Skin epidermis (tissue), 12 donors: ENCODE measurements around the gene SEMA5B.

ENCODE experiments used
- H3K27ac ChIP-seq, 21 experiments: fragments of 200-600 bp; sonication (generic) in 11 of 21; one replicate each; pipeline ENCODE4 v1.5.0; 2020; ENCODE audit warnings: mild to moderate bottlenecking in 3 of 21, inconsistent platforms in 2 of 21, moderate library complexity in 2 of 21
- H3K4me3 ChIP-seq, 7 experiments: fragments of 200-600 bp; sonication (generic) in 2 of 7; one replicate each; pipeline ENCODE4 v1.5.0; 2020; ENCODE audit warnings: inconsistent platforms in 2 of 7, mild to moderate bottlenecking in 2 of 7, moderate library complexity in 1 of 7

SEMA5B gene

DNA sequence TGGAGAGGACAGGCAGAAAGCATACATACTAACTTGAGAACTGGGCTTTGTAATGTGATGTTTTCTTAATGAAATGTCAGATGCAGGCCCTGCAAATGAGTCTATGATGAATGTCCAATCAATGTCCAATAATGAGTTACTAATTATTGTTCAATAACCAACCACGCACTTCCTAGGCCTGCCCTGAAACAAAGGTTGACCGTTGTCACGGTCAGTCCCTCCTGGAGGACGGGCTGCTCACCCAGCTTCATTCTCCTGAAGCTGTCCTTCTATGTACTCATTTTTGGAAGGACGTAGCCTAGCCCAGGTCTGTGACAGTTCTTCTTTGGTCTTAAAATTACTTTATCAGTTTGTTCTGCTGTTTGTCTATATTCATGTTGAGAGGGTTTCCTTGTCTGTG is 30.9 kb upstream of the SEMA5B start:
- H3K27ac ChIP-seq, result no peak overlapping the region
- no peak overlapping the region for H3K4me3 ChIP-seq

DNA sequence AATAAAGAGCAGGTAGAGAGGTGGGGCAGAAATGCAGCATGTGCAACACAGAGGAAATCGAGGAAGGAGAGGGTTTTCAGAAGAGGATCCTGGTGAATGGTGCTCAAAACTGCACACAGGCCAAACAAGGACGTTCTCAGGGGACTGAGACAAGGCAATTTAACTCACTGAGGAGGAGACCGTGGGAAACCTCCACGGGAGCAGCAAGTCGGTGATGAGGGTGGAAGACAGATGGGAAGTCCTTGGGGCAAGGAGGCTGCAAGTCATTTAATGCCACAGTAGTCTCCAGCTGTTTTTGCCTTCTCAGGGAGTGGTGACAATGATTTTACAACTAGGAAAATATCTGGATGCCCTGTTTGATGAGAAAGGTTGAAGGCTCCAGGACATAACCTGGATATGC is 27.8 kb upstream of the SEMA5B start:
- no peak overlapping the region for H3K4me3 ChIP-seq
- H3K27ac ChIP-seq, result no peak overlapping the region

DNA sequence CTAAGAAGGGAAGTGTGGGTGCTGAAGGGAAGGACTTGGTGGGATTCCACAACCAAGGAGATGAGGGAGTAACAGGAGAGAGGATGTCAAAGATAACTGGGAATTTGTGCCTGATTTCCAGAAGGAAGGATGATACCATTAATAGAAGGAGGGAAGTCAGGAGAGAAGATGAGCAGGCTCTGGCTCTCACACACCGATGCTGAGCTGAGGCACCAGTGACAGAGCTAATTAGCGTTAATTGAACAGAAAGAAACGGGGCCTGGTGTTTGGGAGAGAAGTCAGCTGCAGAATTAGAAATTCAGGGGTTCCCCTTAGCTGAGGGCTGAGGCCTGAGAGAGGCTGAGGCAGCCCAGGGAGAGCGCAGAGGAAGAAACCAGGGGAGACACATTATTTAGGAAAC is 27.4 kb upstream of the SEMA5B start:
- H3K4me3 ChIP-seq, result no peak overlapping the region
- H3K27ac ChIP-seq, result no peak overlapping the region

DNA sequence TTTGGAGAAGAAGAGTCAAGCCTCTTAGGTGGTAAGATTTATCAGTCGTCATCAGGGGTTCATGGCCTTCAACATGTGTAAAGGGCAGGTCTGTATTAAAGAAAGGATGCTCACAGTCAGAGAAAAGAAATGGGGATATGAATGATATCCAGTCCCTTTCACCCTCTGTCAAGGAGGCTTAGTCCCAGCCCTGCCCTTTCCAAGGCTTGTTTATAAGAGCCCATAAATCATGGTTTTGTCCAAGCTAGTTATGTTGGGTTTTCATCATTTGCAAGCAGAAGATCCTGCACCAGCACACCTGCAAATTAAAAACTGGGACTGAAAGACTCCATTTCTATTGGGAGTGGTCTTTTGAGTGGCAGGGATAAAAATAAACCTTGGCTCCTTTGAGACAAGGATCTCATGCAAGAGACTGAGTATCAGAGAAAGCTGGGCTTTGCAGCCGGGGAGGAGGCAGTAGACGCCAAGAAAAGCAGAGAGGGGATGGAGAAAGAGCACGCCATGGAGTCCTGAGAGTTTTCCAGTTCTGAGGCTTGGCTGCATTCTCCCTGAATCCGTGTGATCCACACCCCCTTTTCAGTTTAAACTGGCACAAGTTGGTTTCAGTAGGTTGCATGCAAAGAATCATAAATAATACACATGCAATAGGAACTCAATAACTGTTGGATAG is 26.7 kb upstream of the SEMA5B start:
- H3K4me3 ChIP-seq, result no peak overlapping the region
- H3K27ac ChIP-seq, result no peak overlapping the region

DNA sequence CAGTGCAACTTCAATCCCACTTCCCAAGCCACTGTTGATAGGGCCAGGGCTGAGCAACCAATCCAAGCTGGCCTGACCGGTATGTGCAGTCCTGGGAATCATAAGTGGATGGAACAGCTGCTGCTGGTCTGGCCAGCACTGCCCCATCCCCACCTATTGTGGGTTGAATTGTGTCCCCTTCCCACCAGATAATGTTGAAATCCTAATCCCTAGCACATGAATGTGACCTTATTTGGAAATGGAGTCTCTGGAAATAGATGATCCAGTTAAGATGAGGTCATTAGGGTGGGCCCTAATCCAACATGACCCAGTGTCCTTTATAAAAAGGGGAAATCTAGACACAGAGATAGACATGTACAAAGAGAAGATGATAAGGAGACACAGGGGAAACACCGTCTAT is 25.5 kb upstream of the SEMA5B start:
- Histone ChIP-seq H3K4me3 (no peak overlapping the region), H3K27ac (no peak overlapping the region)

- H3K4me3 ChIP-seq, result no peak overlapping the region
- H3K27ac ChIP-seq, result no peak overlapping the region
Observed at GRCh38 chr3:123050666-123051065, 23.1 kb upstream of the SEMA5B start.

GRCh38 chr3:123048480-123049237 is 21.1 kb upstream of the SEMA5B start:
- Histone ChIP-seq H3K27ac (no peak overlapping the region), H3K4me3 (no peak overlapping the region)

GRCh38 chr3:123047062-123047319 is 19.4 kb upstream of the SEMA5B start:
- Histone ChIP-seq H3K27ac (no peak overlapping the region), H3K4me3 (no peak overlapping the region)

GRCh38 chr3:123046262-123047061 is 18.9 kb upstream of the SEMA5B start:
- no peak overlapping the region for H3K27ac ChIP-seq

DNA sequence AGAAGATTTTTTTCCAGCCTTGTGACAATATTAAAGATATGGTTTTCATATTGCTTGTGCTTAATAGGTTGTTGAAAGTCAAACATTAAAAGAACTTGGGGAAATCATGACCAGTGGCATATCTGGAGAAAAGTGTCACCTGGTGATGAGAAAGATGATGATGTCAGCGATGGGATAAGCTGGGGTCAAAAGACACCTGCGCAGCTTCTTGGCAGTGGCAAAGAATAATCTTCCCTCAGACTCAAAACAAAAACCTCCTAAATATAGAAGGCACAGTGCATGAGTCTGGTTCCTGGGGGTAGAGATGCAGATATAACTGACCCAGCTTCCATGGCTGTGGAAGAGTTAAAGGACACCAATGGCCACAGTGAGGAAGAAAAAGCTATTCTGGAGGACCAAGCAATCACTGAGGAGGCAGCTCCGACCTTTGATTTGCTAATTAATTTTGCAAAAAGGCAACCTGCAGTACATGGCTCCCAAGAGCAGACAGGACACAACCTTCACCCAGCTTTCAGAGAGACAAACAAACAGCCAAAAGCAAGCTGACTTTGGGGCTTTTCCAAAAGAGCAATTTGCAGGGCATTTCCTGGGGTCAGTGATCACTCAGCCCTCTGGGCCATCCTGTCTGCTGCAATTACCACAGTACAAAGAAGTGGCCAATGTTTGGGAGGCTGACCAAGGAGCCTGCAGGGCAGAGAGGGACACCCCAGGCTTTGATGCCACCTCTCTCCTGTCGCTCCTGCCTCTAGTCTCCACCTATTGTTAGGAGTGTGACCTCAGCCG is 17.6 kb upstream of the SEMA5B start:
- no peak overlapping the region for H3K4me3 ChIP-seq
- no peak overlapping the region for H3K27ac ChIP-seq

More at GRCh38 chr3:123046262-123047061, 18.9 kb upstream of the SEMA5B start:
- H3K4me3 ChIP-seq, result no peak overlapping the region

GRCh38 chr3:123042413-123042812 is 14.8 kb upstream of the SEMA5B start:
- Histone ChIP-seq H3K4me3 (no peak overlapping the region), H3K27ac (no peak overlapping the region)

- Histone ChIP-seq H3K27ac (no peak overlapping the region), H3K4me3 (no peak overlapping the region)
Observed at GRCh38 chr3:123039178-123039577, 11.6 kb upstream of the SEMA5B start.

- no peak overlapping the region for H3K27ac ChIP-seq
- H3K4me3 ChIP-seq, result no peak overlapping the region
Observed at GRCh38 chr3:123038751-123039150, 11.2 kb upstream of the SEMA5B start.

GRCh38 chr3:123037015-123037375 is 9.4 kb upstream of the SEMA5B start:
- H3K27ac ChIP-seq, result no peak overlapping the region

GRCh38 chr3:123036352-123037014 is 8.9 kb upstream of the SEMA5B start:
- Histone ChIP-seq H3K27ac (no peak overlapping the region), H3K4me3 (no peak overlapping the region)

More at GRCh38 chr3:123037015-123037375, 9.4 kb upstream of the SEMA5B start:
- H3K4me3 ChIP-seq, result no peak overlapping the region

GRCh38 chr3:123034996-123035395 is 7.4 kb upstream of the SEMA5B start:
- Histone ChIP-seq H3K27ac (no peak overlapping the region), H3K4me3 (no peak overlapping the region)

DNA sequence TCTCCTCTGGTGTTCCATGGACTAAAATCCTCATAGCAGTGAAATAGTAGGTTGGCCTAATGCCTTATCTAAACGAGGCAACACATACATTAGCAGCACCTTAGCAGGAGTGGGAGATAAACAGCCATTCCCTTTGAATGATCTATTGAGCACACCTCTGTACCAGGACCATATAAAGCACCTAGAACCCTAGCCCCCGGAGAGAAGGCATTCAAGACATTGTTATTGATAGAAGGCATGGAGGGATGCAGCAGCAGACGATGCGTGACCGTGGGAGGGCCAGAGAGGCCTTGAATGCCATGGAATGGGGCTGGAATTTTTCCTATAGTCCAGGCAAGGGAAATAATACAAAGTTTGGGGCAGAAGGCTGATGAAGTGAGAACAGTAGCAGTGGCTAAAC is 6.6 kb upstream of the SEMA5B start:
- H3K4me3 ChIP-seq, result no peak overlapping the region
- H3K27ac ChIP-seq, result no peak overlapping the region

GRCh38 chr3:123032057-123032456 is 4.5 kb upstream of the SEMA5B start:
- H3K27ac ChIP-seq, result no peak overlapping the region
- H3K4me3 ChIP-seq, result no peak overlapping the region

- Histone ChIP-seq H3K4me3 (no peak overlapping the region), H3K27ac (no peak overlapping the region)
Observed at GRCh38 chr3:123031051-123031450, 3.5 kb upstream of the SEMA5B start.
